ENCODE measurements around the gene RAB15. TPM values are rescaled to one million over a fixed set of nuclear protein-coding genes. Genes with fewer than 3 reads are reported as not detected.

Gene RAB15
- polyA plus RNA-seq, 1 donor (not counting 4 experiments of a cell fraction or from before 2014, with no cell fraction given), result 2.1 TPM

DNA sequence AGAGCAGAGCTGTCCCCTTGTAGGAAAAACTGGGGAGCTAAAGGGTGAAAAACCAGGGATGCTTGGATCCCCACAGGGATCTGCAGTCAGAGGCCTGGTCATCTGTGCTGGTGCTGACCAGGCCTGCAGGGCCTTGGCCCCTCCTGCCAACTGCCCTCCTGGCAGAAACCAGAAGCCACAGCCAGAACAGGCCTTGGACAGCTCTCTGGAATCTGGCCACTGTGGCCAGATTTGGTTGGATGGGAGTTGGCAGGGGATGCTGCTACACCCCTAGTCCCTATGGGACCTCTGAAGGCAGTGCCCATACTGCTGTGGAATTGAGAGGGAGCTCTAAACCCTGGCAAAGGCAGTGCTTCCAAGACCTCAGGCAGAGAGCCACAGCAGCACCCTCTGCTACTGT lies 20.4 kb downstream of the RAB15 start:
- no peak overlapping the region for H3K4me3 ChIP-seq (ENCODE audit: control insufficient read depth in 2 of 3, extremely low read depth in 1 of 3, insufficient read depth in 2 of 3, low read depth in 1 of 3, low read length in 3 of 3)
- H3K27me3 ChIP-seq (ENCODE audit: control insufficient read depth, extremely low read depth, insufficient read depth, low read length), result no peaks in the 10 kb centered on the region
- H3K36me3 ChIP-seq (ENCODE audit: control insufficient read depth in 2 of 2, extremely low read depth in 1 of 2, insufficient read depth in 2 of 2, low read length in 2 of 2), result no peaks in the 10 kb centered on the region
- no peak for TF ChIP-seq EZH2 (IDR thresholded peaks at IDR 0.05; ENCODE audit: low read length)
- TF ChIP-seq, protein P1, sequence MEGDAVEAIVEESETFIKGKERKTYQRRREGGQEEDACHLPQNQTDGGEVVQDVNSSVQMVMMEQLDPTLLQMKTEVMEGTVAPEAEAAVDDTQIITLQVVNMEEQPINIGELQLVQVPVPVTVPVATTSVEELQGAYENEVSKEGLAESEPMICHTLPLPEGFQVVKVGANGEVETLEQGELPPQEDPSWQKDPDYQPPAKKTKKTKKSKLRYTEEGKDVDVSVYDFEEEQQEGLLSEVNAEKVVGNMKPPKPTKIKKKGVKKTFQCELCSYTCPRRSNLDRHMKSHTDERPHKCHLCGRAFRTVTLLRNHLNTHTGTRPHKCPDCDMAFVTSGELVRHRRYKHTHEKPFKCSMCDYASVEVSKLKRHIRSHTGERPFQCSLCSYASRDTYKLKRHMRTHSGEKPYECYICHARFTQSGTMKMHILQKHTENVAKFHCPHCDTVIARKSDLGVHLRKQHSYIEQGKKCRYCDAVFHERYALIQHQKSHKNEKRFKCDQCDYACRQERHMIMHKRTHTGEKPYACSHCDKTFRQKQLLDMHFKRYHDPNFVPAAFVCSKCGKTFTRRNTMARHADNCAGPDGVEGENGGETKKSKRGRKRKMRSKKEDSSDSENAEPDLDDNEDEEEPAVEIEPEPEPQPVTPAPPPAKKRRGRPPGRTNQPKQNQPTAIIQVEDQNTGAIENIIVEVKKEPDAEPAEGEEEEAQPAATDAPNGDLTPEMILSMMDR (optimal IDR thresholded peaks at IDR 0.05 in 1 of 3, IDR thresholded peaks at IDR 0.05 in 1 of 3, conservative IDR thresholded peaks at IDR 0.05 in 1 of 3; ENCODE audit: extremely low read depth in 1 of 3, insufficient read depth in 2 of 3, low read length in 3 of 3), result no peak
- H3K9me3 ChIP-seq (ENCODE audit: control insufficient read depth, low read depth, low read length), result no peaks in the 10 kb centered on the region
- dilution Hi-C loops (cut with MboI; ENCODE audit: extremely low pct_ligation_motif_present, low sequenced_read_pairs), result no loop called here
- H3K9ac ChIP-seq (ENCODE audit: control insufficient read depth, extremely low read depth, insufficient read depth, low read length), result no peak overlapping the region
- H3K9me1 ChIP-seq (ENCODE audit: control insufficient read depth, extremely low read depth, insufficient read depth, low read length), result no peaks in the 10 kb centered on the region
- DNase-seq (ENCODE audit: low read depth, low spot score) (no peak), FAIRE-seq (no peak)
- no peak overlapping the region for H2AFZ ChIP-seq (ENCODE audit: control insufficient read depth, low read length)
- no peaks in the 10 kb centered on the region for H4K20me1 ChIP-seq (ENCODE audit: control insufficient read depth, extremely low read depth, insufficient read depth, low read length)
- no peaks in the 10 kb centered on the region for H3K79me2 ChIP-seq (ENCODE audit: control insufficient read depth, insufficient read depth, low read length)
- no peaks in the 10 kb centered on the region for H3K4me1 ChIP-seq (ENCODE audit: control insufficient read depth, extremely low read depth, insufficient read depth, low read length)
- H3K4me2 ChIP-seq (ENCODE audit: control insufficient read depth, extremely low read depth, insufficient read depth, low read depth, low read length), result no peak overlapping the region
- no peak overlapping the region for H3K27ac ChIP-seq (ENCODE audit: control insufficient read depth, insufficient read depth, low read length)

DNA sequence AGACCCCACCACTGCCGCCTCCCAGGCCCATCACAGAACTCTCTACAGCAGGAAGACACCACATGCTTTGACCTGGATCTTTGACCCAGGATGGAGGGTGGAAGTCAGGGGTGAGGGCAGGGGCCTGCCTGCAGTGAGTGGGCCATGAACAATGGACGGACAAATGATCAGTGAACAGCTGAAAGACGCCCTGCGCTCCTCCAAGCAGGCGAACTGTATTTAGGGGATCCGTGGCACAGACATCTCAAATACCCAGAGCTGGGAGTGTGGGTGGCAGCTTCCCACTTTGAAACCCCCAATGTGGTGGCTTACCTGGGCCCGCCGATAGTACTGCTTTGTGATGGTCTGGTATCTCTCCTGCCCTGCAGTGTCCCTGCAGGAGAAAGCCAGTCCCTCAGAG lies 20.8 kb downstream of the RAB15 start:
- Histone ChIP-seq H3K4me3 (ENCODE audit: control insufficient read depth in 2 of 3, extremely low read depth in 1 of 3, insufficient read depth in 2 of 3, low read depth in 1 of 3, low read length in 3 of 3) (no peak overlapping the region), H3K9me1 (ENCODE audit: control insufficient read depth, extremely low read depth, insufficient read depth, low read length) (no peaks in the 10 kb centered on the region), H3K27me3 (ENCODE audit: control insufficient read depth, extremely low read depth, insufficient read depth, low read length) (no peaks in the 10 kb centered on the region), H3K9ac (ENCODE audit: control insufficient read depth, extremely low read depth, insufficient read depth, low read length) (no peak overlapping the region), H3K27ac (ENCODE audit: control insufficient read depth, insufficient read depth, low read length) (no peak overlapping the region), H3K4me2 (ENCODE audit: control insufficient read depth, extremely low read depth, insufficient read depth, low read depth, low read length) (no peak overlapping the region), H3K79me2 (ENCODE audit: control insufficient read depth, insufficient read depth, low read length) (no peaks in the 10 kb centered on the region), H3K9me3 (ENCODE audit: control insufficient read depth, low read depth, low read length) (no peaks in the 10 kb centered on the region), H2AFZ (ENCODE audit: control insufficient read depth, low read length) (no peak overlapping the region), H3K4me1 (ENCODE audit: control insufficient read depth, extremely low read depth, insufficient read depth, low read length) (no peaks in the 10 kb centered on the region), H4K20me1 (ENCODE audit: control insufficient read depth, extremely low read depth, insufficient read depth, low read length) (no peaks in the 10 kb centered on the region), H3K36me3 (ENCODE audit: control insufficient read depth in 2 of 2, extremely low read depth in 1 of 2, insufficient read depth in 2 of 2, low read length in 2 of 2) (no peaks in the 10 kb centered on the region)
- FAIRE-seq, result no peak
- TF ChIP-seq, protein P1 (optimal IDR thresholded peaks at IDR 0.05 in 1 of 3, IDR thresholded peaks at IDR 0.05 in 1 of 3, conservative IDR thresholded peaks at IDR 0.05 in 1 of 3; ENCODE audit: extremely low read depth in 1 of 3, insufficient read depth in 2 of 3, low read length in 3 of 3), result no peak
- no peak for TF ChIP-seq EZH2 (IDR thresholded peaks at IDR 0.05; ENCODE audit: low read length)
- dilution Hi-C loops (cut with MboI; ENCODE audit: extremely low pct_ligation_motif_present, low sequenced_read_pairs), result no loop called here
- no peak for DNase-seq (ENCODE audit: low read depth, low spot score)

All from keratinocyte (primary cell).